HG03103 (cell line): ENCODE results near the gene ALMS1.

ENCODE experiments used
- ATAC-seq: cut with Tn5 transposase; IDR thresholded peaks from one replicate; pipeline ENCODE4 v1.9.1; 2021; ENCODE audit warnings: low read depth; ENCODE audit not compliant: unreplicated experiment

The ALMS1 gene

DNA sequence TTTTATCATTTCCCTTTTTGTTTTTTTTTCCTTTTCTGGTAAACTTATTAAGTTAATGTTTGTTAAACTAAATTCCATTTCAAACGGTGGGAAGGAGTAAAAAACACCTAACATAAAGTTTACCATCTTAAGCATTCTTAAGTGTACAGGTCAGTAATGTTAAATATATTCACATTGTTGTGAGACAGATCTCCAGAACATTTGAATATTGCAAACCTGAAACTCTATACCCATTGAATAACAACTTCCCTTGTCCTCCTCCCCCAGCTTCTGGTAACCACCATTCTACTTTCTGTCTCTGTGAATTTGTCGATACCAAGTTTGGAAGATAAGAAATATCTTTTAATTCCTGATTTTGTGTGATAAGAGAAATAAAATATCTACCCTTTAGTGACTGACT, 268.5 kb downstream of the ALMS1 start:
- ATAC-seq, result no peak
